DMS53 treated with DMSO at 0.1 percent for 48 hours (cell line): ENCODE measurements around the gene AKAP13.
"Not testable (repeated sequence)": the region's sequence is repeated elsewhere in the genome, so short reads cannot be mapped to it uniquely, and the experiment has no call there.

ENCODE experiments used
- DNase-seq: peaks from one replicate; lab custom pipeline; 2025; ENCODE audit not compliant: unreplicated experiment; lab: John Stamatoyannopoulos, UW

AKAP13 gene

GRCh38 chr15:85520650-85521049, 140.2 kb downstream of the AKAP13 start:
- no peak for DNase-seq

GRCh38 chr15:85523530-85523929, 143.1 kb downstream of the AKAP13 start:
- no peak for DNase-seq

GRCh38 chr15:85525755-85526154, 145.4 kb downstream of the AKAP13 start:
- no peak for DNase-seq

- no peak for DNase-seq
Measured at GRCh38 chr15:85527895-85528294, 147.5 kb downstream of the AKAP13 start.

GRCh38 chr15:85530079-85530478, 149.7 kb downstream of the AKAP13 start:
- no peak for DNase-seq

GRCh38 chr15:85531083-85531482, 150.7 kb downstream of the AKAP13 start:
- DNase-seq = no peak

GRCh38 chr15:85532689-85533088, 152.3 kb downstream of the AKAP13 start:
- DNase-seq = no peak

- no peak for DNase-seq
Measured at GRCh38 chr15:85534031-85534430, 153.6 kb downstream of the AKAP13 start.

- not testable (repeated sequence) for DNase-seq
Measured at GRCh38 chr15:85535533-85536330, 155.3 kb downstream of the AKAP13 start.

GRCh38 chr15:85536341-85536740, 155.9 kb downstream of the AKAP13 start:
- DNase-seq = no peak

GRCh38 chr15:85539491-85539890, 159.1 kb downstream of the AKAP13 start:
- DNase-seq = no peak

GRCh38 chr15:85540085-85540797, 159.8 kb downstream of the AKAP13 start:
- no peak for DNase-seq

- peak; percentile 13 for DNase-seq
Measured at GRCh38 chr15:85541744-85542143, 161.3 kb downstream of the AKAP13 start.

- no peak for DNase-seq
Measured at GRCh38 chr15:85542488-85542887, 162.1 kb downstream of the AKAP13 start.

- no peak for DNase-seq
Measured at GRCh38 chr15:85542895-85543331, 162.5 kb downstream of the AKAP13 start.

- no peak for DNase-seq
Measured at GRCh38 chr15:85543741-85544155, 163.3 kb downstream of the AKAP13 start.

GRCh38 chr15:85545185-85545584, 164.8 kb downstream of the AKAP13 start:
- no peak for DNase-seq

- no peak for DNase-seq
Measured at GRCh38 chr15:85545752-85546151, 165.3 kb downstream of the AKAP13 start.

- DNase-seq = no peak
Measured at GRCh38 chr15:85547386-85547785, 167.0 kb downstream of the AKAP13 start.

GRCh38 chr15:85550283-85550682, 169.9 kb downstream of the AKAP13 start:
- no peak for DNase-seq

- no peak for DNase-seq
Measured at GRCh38 chr15:85551221-85551832, 170.9 kb downstream of the AKAP13 start.
